C4-2B (cell line): ENCODE measurements around the gene CD99L2.

Source experiments
- H3K27ac ChIP-seq: fragments of 450-650 bp; 2 replicates; pipeline ENCODE4 v1.5.1; 2017
- CTCF ChIP-seq: fragments of 450-650 bp; conservative IDR thresholded peaks from 2 replicates; pipeline ENCODE4 v1.5.1; 2017; ENCODE audit warnings: mild to moderate bottlenecking
- ZFX ChIP-seq: fragments of 450-650 bp; IDR thresholded peaks from 2 replicates; pipeline ENCODE4 v1.6.1; 2017

Gene CD99L2

GRCh38 chrX:150898343-150899190, at the start of gene CD99L2:
Gene CD99L2 (minus strand): TSS chrX:150898668. CDS start chrX:150898588, 80 bp downstream.
- TF ChIP-seq CTCF (no peak), ZFX (peak; percentile 74)
- H3K27ac ChIP-seq: peak within 1 kb of the TSS; percentile 84

GRCh38 chrX:150944233-150944632, 45.8 kb upstream of the CD99L2 start:
- no peak for TF ChIP-seq ZFX
- TF ChIP-seq CTCF: no peak
- H3K27ac ChIP-seq: no peak overlapping the region

- H3K27ac ChIP-seq: no peak overlapping the region
- TF ChIP-seq ZFX (no peak), CTCF (no peak)
Measured at GRCh38 chrX:150942942-150943594, 44.6 kb upstream of the CD99L2 start.

GRCh38 chrX:150941580-150941979, 43.1 kb upstream of the CD99L2 start:
- H3K27ac ChIP-seq: no peak overlapping the region
- no peak for TF ChIP-seq CTCF
- TF ChIP-seq ZFX: no peak

- TF ChIP-seq CTCF (no peak), ZFX (no peak)
- H3K27ac ChIP-seq: no peak overlapping the region
Measured at GRCh38 chrX:150940844-150941495, 42.5 kb upstream of the CD99L2 start.

GRCh38 chrX:150936556-150936955, 38.1 kb upstream of the CD99L2 start:
- H3K27ac ChIP-seq: no peak overlapping the region
- TF ChIP-seq ZFX: no peak
- TF ChIP-seq CTCF: no peak

- no peak for TF ChIP-seq CTCF
- no peak for TF ChIP-seq ZFX
- H3K27ac ChIP-seq: no peak overlapping the region
Measured at GRCh38 chrX:150935467-150935866, 37.0 kb upstream of the CD99L2 start.
